Upper lobe of right lung (tissue), 1 donor: ENCODE measurements around the gene NID1. TPM values are rescaled to one million over a fixed set of nuclear protein-coding genes. Genes with fewer than 3 reads are reported as not detected.

Experiments
- ATAC-seq: fragments of 200-7000 bp; cut with Tn5 transposase; one replicate; pipeline ENCODE4 v1.9.1; 2020; ENCODE audit warnings: mild to moderate bottlenecking, moderate library complexity
- DNase-seq: peaks from one replicate; pipeline ENCODE4 v3.0.0-alpha.2; 2020
- H3K27ac ChIP-seq: fragments of 200-600 bp; one replicate; pipeline ENCODE4 v1.8.0; 2022
- H3K27me3 ChIP-seq: fragments of 200-600 bp; one replicate; pipeline ENCODE4 v1.8.0; 2022; ENCODE audit warnings: mild to moderate bottlenecking
- H3K36me3 ChIP-seq: fragments of 200-600 bp; one replicate; pipeline ENCODE4 v1.8.0; 2022
- H3K4me1 ChIP-seq: fragments of 200-600 bp; one replicate; pipeline ENCODE4 v1.8.0; 2022
- H3K4me3 ChIP-seq: fragments of 200-600 bp; one replicate; pipeline ENCODE4 v1.8.0; 2022; ENCODE audit warnings: mild to moderate bottlenecking
- H3K9me3 ChIP-seq: fragments of 200-600 bp; one replicate; pipeline ENCODE4 v1.8.0; 2022
- intact Hi-C: fragments of 100-400 bp; cut with DNase I; formaldehyde crosslinking; loops from one replicate; pipeline ENCODE4 v1.11.0; 2022
- total RNA-seq: library from RNA; stranded (reverse); fragmentation: NEBNext Ultra II Directional; extraction: Animal tissue kit (Norgen Biotek cat#: 25700); gene quantifications from one replicate; pipeline ENCODE4 v1.2.1, GENCODE V29; 2021
- TF ChIP-seq, protein P1 (sequence below): fragments of 200-600 bp; IDR thresholded peaks from one replicate; pipeline ENCODE4 v1.8.0; 2022; ENCODE audit warnings: antibody characterized with exemption
- donor health status: DM: no; HTN: yes; CAD: no; lungs with severe emphysema.

The NID1 gene
- total RNA-seq, 1 donor from 2014 or later: 60.5 TPM

DNA sequence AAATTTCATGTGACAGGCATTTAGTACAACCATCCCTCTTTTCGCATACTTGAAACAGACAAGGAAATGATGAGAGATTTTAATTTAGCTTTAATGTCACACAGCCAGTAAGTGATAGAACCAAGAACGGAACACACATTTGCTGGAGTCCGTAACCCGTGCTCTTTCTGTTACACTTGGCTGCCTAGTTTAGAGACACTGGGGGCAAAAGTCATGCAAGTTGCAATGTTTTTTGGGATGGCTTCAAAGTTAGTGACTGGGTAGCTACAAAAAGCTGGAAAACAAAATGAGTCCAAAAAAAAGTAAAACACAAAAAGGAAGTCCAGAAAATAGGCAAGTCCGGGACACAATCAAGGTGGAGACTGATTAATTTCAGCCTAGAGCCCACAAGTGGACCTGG, 5.9 kb downstream of the NID1 start:
- TF ChIP-seq, protein P1, sequence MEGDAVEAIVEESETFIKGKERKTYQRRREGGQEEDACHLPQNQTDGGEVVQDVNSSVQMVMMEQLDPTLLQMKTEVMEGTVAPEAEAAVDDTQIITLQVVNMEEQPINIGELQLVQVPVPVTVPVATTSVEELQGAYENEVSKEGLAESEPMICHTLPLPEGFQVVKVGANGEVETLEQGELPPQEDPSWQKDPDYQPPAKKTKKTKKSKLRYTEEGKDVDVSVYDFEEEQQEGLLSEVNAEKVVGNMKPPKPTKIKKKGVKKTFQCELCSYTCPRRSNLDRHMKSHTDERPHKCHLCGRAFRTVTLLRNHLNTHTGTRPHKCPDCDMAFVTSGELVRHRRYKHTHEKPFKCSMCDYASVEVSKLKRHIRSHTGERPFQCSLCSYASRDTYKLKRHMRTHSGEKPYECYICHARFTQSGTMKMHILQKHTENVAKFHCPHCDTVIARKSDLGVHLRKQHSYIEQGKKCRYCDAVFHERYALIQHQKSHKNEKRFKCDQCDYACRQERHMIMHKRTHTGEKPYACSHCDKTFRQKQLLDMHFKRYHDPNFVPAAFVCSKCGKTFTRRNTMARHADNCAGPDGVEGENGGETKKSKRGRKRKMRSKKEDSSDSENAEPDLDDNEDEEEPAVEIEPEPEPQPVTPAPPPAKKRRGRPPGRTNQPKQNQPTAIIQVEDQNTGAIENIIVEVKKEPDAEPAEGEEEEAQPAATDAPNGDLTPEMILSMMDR: no peak
- Histone ChIP-seq H3K9me3 (no peaks in the 10 kb centered on the region), H3K4me3 (no peak overlapping the region), H3K27me3 (no peaks in the 10 kb centered on the region), H3K36me3 (no peaks in the 10 kb centered on the region), H3K4me1 (no peaks in the 10 kb centered on the region), H3K27ac (no peak overlapping the region)
- ATAC-seq (no peak), DNase-seq (no peak)
- intact Hi-C loops: no loop called here

GRCh38 chr1:236058141-236058934, 6.6 kb downstream of the NID1 start:
- ATAC-seq (no peak), DNase-seq (no peak)
- Histone ChIP-seq H3K27ac (no peak overlapping the region), H3K36me3 (no peaks in the 10 kb centered on the region), H3K27me3 (no peaks in the 10 kb centered on the region), H3K4me3 (no peak overlapping the region), H3K9me3 (no peaks in the 10 kb centered on the region), H3K4me1 (no peaks in the 10 kb centered on the region)
- intact Hi-C loops: no loop called here
- TF ChIP-seq, protein P1: no peak

DNA sequence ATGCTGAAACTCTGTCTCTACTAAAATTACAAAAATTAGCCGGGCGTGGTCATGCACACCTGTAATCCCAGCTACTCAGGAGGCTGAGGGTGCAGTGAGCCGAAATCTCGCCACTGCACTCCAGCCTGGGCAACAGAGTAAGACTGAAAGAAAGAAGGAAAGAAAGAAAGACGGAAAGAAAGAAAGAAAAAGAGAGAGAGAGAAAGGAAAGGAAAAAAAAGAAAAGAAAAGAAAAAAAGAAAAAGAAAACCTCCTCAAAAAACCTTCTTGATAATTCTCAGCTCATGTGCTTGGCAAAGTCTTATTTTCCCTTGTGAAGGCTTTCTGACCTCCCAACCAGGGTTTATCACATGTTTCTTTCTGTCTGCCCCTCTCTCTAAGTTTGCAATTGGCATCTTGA, 7.3 kb downstream of the NID1 start:
- Histone ChIP-seq H3K9me3 (no peaks in the 10 kb centered on the region), H3K4me3 (no peak overlapping the region), H3K27ac (no peak overlapping the region), H3K27me3 (no peaks in the 10 kb centered on the region), H3K4me1 (peaks cover 3% of the 10 kb centered on the region), H3K36me3 (no peaks in the 10 kb centered on the region)
- ATAC-seq (no peak), DNase-seq (no peak)
- TF ChIP-seq, protein P1: no peak
- intact Hi-C loops: no loop called here

DNA sequence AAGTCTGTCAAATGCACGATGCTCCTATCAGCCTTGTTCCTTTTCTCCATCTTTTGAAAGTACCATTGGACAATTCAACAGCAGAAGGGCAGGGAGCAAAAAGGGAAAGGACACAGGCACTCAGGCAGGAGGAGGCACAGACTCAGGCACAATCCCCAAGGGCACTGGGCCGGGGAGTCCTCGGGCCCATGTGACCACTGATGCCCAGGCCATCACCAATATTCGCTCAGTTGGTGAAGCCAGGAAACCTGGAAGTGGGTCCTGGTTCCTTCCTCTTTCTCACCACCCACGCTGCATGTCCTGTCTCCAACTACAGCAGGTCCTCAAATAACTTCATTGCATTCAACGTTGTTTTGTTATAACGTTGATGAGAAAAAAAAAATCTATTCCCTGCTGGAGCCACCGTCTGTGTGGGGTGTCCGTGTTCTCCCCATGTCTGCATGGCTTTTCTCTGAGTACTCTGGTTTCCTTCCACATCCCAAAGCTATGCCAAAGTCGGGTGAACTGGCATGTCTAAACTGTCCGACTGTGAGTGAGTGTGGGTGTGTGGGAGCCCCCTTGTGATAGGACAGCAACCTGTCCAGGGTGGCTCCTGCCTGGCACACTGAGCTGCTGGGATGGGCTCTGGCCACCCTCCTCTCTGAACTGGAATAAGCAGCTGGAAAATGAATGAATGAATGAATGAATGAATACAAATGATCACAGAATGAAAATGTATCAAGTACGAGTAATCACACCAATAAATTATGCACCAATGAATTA, 12.5 kb downstream of the NID1 start:
- ATAC-seq (peak; percentile 84), DNase-seq (no peak)
- no peaks in the 10 kb centered on the region for H3K9me3 ChIP-seq
- H3K36me3 ChIP-seq: peaks cover 13% of the 10 kb centered on the region
- peaks cover 18% of the 10 kb centered on the region for H3K4me1 ChIP-seq
- TF ChIP-seq, protein P1: no peak
- H3K27me3 ChIP-seq: no peaks in the 10 kb centered on the region
- H3K4me3 ChIP-seq: no peak overlapping the region
- intact Hi-C loops: no loop called here
- H3K27ac ChIP-seq: no peak overlapping the region

- intact Hi-C loops: no loop called here
- no peak for DNase-seq
Measured at GRCh38 chr1:236051242-236051791, 13.6 kb downstream of the NID1 start.

More at GRCh38 chr1:236051242-236051791, 13.6 kb downstream of the NID1 start:
- ATAC-seq: no peak
- Histone ChIP-seq H3K36me3 (peaks cover 17% of the 10 kb centered on the region), H3K9me3 (no peaks in the 10 kb centered on the region), H3K4me3 (no peak overlapping the region), H3K27ac (no peak overlapping the region), H3K27me3 (no peaks in the 10 kb centered on the region), H3K4me1 (peaks cover 22% of the 10 kb centered on the region)
- TF ChIP-seq, protein P1: no peak
